GM18519 (cell line): ENCODE measurements around the gene PARP2.
"Not testable (repeated sequence)": the region's sequence is repeated elsewhere in the genome, so short reads cannot be mapped to it uniquely, and the experiment has no call there.

ENCODE experiments used
- ATAC-seq: cut with Tn5 transposase; IDR thresholded peaks from one replicate; pipeline ENCODE4 v1.9.1; 2021; ENCODE audit warnings: mild to moderate bottlenecking, moderate library complexity; ENCODE audit not compliant: unreplicated experiment, low FRiP score

The PARP2 gene

GRCh38 chr14:20343862-20344220, 406 bp downstream of the PARP2 start:
- ATAC-seq = no peak

GRCh38 chr14:20345366-20345765, 1.9 kb downstream of the PARP2 start:
- no peak for ATAC-seq

DNA sequence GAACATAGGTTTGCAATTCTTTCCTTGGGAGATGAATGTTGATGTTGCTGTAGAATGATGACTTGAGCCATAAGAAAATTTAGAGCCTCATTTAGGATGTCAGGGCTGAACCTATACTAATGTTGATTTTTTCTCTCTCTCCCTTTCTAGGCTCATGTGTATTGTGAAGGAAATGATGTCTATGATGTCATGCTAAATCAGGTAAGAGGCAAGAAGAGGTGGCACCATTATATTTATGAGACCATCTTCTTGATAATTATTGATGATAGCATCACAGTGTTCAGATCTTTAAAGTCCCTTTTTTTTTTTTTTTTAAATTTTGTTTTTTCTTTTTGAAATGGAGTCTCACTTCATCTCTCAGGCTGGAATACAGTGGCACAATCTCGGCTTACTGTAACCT, 3.3 kb downstream of the PARP2 start:
- no peak for ATAC-seq

DNA sequence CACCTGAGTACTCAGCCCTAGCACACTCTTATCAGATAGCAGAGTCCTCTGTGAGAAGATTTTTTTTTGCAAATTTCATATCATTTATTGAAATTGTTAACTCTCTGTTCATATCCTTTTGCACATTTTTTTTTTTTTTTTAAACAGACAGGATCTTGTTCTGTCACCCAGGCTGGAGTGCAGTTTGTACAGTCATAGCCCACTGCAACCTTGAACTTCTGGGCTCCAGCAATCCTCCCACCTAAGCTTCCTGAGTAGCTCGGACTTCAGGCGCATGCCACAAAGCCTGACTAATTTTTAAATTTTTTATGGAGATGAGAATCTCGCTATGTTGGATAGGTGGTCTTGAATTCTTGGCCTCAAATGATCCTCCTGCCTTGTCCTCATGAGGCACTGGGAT, 4.3 kb downstream of the PARP2 start:
- no peak for ATAC-seq

- ATAC-seq = no peak
Measured at GRCh38 chr14:20350282-20350681, 6.8 kb downstream of the PARP2 start.

DNA sequence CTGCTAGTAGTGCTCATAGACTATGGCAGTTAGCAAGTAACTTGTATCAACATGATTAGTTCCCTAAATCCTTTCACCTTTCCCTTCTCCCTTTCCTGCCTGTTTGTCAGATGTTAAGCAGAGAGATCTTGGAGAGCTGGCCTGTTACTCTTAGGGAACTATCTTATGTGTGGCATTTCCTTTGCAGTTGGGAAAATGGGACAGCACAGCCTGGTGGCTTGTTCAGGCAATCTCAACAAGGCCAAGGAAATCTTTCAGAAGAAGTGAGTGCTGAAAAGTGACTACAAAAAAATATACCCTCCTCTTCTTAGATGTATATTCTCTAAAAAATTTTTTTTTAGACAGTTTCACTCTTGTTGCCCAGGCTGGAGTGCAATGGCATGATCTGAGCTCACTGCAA, 7.4 kb downstream of the PARP2 start:
- ATAC-seq = no peak

- ATAC-seq = no peak
Measured at GRCh38 chr14:20356422-20356821, 13.0 kb downstream of the PARP2 start.

DNA sequence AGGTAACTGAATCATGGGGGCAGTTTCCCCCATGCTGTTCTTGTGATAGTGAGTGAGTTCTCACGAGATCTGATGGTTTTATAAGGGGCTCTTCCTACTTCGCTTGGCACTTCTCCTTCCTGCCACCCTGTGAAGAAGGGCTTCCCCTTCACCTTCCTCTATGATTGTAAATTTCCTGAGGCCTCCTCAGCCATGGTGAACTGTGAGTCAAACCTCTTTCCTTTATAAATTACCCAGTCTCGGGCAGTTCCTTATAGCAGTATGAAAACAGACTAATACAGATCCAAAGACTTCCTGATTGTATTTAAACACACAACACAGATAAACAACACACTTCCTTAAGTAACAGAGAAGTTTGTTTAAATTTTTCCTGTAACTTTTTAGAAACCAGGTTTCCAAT, 15.0 kb downstream of the PARP2 start:
- not testable (repeated sequence) for ATAC-seq

GRCh38 chr14:20365928-20366327, 22.5 kb downstream of the PARP2 start:
- ATAC-seq = no peak

GRCh38 chr14:20372796-20373195, 29.4 kb downstream of the PARP2 start:
- ATAC-seq = no peak

GRCh38 chr14:20375471-20375870, 32.0 kb downstream of the PARP2 start:
- no peak for ATAC-seq

GRCh38 chr14:20376071-20376588, 32.7 kb downstream of the PARP2 start:
- no peak for ATAC-seq

GRCh38 chr14:20377171-20377570, 33.7 kb downstream of the PARP2 start:
- no peak for ATAC-seq

DNA sequence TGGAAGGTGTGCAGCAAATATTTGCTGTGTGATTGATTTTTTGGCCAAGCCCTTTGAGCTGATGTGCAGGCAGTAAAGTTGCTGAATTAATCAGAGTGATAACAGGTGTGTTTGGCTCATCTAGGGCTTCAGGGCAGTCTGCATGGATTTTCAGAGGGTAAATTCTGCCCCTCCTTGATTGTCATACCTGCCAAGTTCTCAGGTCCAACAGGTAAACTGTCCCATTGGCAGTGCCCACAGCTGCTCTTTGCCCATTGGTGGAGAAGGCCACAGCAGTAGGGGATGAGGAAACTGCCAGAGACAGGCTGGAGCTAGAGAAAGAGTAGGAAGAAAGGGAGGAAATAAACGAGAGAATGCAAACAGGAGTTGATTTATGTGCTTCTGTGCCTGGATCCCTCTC, 36.3 kb downstream of the PARP2 start:
- ATAC-seq = no peak

DNA sequence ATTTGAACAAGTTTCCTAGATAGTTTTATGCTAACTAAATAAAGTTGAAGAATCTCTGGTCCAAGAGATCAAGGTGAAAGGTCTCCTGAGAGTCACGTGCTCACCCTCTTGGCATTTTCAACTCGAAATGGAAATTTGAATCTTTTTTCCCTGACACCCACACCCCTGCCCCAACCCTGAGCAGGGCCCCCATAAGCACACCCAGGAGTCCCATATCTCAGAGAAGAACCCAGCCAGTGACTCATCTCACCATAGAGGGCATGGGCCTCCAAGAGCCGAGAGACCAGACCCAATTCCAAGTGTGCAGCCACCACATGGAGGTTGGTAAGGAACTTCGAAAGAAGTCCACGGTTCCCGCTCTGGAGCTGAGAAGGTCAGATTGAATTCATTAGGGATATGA, 37.2 kb downstream of the PARP2 start:
- no peak for ATAC-seq

DNA sequence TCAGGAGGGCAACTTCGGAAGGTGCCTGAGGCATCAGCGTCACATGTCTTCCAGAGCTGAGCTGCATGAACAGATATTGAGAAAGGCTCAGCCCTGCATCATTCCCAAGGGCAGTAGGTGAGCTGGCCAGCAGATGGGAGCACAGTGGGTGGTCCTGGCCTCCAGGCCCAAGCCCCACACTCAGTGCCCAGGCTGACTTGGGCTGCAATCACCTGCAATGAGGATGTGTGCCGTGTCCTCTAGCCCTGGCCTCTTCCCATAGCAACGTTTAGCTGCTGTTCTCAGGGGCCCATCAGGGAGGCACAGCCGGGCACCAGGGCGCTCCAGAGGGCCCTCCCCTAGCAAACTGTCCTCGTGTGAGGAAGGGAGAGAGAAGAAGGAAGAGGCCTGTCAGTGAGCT, 37.9 kb downstream of the PARP2 start:
- no peak for ATAC-seq

- ATAC-seq = no peak
Measured at GRCh38 chr14:20382526-20382925, 39.1 kb downstream of the PARP2 start.

DNA sequence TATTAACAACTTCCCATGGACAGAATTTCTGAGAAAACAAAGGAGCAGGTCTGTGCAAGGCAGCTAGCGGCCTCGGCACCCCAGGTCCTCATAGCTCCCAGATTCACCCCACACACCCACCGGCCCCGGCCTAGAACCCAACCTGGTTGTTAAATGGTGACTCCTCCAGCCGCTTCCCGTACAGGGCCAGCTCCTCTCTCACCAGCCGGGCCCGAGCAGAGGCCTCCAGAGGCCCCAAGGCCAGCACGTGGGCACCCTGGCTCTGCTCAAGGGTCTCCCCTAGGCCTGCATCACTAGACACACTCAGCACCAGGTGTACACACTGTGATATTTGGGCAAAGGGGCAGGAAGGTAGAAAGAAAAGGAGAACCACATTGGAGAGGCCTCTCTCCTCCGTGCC, 39.6 kb downstream of the PARP2 start:
- ATAC-seq = no peak

DNA sequence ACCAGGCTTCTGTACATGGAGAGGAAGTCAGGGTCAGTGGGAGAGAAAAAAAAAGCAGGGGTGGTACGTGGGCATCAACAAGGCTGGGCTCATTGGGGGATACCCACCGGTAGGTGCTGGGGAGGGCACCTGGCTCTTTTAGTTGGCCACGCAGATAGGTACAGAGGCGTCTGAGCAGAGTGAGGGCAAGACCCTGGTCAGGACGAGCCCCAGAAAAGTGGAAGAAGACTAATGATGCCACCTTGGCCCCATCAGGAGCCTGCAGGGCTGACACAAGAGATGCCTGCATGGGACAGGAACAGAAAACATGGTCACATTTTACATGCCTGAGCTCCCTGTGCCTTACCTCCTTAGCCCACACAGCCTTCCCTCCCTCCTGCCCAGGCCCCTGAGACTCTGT, 40.2 kb downstream of the PARP2 start:
- no peak for ATAC-seq

DNA sequence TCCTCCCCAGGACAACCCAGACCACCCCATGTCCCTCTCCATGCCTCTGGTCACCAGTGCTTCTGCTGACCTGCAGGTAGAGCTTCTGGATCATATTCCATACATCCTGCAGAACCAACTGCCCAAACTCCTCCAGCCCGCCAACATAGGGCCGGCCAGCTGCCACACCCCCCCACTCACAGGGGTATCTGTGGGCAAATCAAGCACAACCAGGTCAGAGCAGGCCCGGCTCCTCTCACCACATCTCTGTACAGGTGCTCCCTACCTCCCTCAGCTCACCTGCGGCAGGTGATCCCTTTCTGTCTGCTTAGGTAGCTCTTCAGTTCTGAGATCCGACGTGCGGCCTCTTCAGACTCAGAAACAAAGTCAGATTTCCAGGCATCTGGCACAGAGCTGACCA, 40.9 kb downstream of the PARP2 start:
- ATAC-seq = no peak

GRCh38 chr14:20384886-20385285, 41.5 kb downstream of the PARP2 start:
- no peak for ATAC-seq

DNA sequence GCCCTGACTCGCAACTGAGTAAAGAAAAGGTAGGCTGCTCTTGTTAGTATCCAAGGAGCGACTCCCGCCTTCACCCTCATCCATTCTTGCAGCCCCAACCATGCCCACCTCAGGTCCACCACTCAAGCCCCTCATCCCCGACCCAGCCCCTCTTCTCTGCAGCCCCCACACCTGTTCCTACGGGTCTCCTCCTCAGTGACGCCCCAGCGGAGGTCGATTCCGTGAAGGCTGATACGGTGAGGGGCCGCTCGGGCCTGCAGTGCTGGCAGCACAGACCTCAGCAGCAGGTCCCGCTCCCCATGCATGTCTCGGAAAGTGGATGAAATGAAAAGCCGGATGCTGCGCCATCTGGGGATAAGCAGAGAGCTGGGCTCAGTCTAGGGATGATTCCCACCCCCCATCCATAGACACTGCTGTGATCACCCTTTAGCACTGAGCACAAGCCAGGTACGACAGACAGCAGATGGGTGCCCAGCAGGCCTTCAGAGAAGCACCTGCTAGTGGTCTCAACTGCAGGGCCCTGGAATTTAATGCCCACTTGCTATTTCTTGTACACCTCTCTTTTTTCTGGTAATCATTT, 42.9 kb downstream of the PARP2 start:
- ATAC-seq = no peak

- ATAC-seq = no peak
Measured at GRCh38 chr14:20387576-20387975, 44.1 kb downstream of the PARP2 start.
